Brain microvascular endothelial cell (primary cell): ENCODE data around the gene NRG2.
A peak's percentile ranks its signal among the peaks of the same experiment; 100 is the strongest.

Source experiments
- DNase-seq: peaks from one replicate; pipeline ENCODE4 v3.0.0-alpha.2; 2020
- H3K27ac ChIP-seq: fragments of 250-450 bp; sonication (Bioruptor Pico); 2 replicates; pipeline ENCODE4 v1.5.1; 2020; ENCODE audit warnings: mild to moderate bottlenecking, moderate library complexity
- H3K27me3 ChIP-seq: fragments of 250-450 bp; sonication (Bioruptor Pico); replicated peaks from 2 replicates; pipeline ENCODE4 v1.5.1; 2020; ENCODE audit warnings: mild to moderate bottlenecking
- H3K36me3 ChIP-seq: fragments of 250-450 bp; sonication (Bioruptor Pico); replicated peaks from 2 replicates; pipeline ENCODE4 v1.5.1; 2020; ENCODE audit warnings: mild to moderate bottlenecking
- H3K4me3 ChIP-seq: 2 replicates; pipeline ENCODE4 v1.5.1; 2011; ENCODE audit warnings: low read depth, mild to moderate bottlenecking, control low read depth, low read length, moderate library complexity
- in situ Hi-C: cut with HindIII; loops from 2 replicates; pipeline ENCODE4 v1.10.0; 2017; ENCODE audit warnings: low sequenced_read_pairs, low pct_ligation_motif_present
- TF ChIP-seq, protein P1 (sequence below): IDR thresholded peaks from 2 replicates; pipeline ENCODE4 v1.5.1; 2011; ENCODE audit warnings: low read depth, mild to moderate bottlenecking, moderate library complexity, low read length, control low read depth, inconsistent platforms; ENCODE audit errors: missing control alignments

Gene NRG2

DNA sequence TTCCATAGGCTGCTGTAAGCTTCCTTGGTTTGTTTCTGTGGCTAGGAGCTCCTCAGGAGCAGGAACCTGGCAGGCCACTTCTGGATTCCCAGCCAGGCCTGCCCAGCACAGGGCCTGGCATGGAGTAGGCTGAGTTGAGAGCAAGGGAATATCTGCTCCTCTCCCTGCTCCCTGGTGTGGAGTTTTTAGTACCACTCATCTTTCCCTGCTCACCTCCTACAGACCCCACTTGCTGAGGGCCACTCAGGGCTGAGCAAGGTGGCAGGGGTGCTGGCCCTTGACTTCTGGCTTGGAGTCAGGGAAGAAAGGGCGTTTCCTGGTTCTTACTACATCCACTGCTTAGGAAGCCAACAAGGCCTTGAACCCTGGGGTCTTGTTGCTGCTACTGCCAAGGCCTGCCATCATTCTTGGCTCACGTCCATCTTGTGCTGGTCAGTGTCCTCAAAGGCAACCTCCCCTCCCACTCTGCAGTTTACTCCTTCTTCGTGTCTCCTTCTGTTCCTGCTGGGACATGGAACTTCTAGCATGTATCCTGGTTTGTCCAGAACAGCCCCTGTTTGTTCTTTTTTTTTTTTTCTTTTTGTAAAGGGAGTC lies 192.6 kb downstream of the NRG2 start:
- no peak for DNase-seq
- H3K27ac ChIP-seq = no peak overlapping the region
- no peak overlapping the region for H3K4me3 ChIP-seq
- H3K36me3 ChIP-seq = no peaks in the 10 kb centered on the region
- TF ChIP-seq, protein P1, sequence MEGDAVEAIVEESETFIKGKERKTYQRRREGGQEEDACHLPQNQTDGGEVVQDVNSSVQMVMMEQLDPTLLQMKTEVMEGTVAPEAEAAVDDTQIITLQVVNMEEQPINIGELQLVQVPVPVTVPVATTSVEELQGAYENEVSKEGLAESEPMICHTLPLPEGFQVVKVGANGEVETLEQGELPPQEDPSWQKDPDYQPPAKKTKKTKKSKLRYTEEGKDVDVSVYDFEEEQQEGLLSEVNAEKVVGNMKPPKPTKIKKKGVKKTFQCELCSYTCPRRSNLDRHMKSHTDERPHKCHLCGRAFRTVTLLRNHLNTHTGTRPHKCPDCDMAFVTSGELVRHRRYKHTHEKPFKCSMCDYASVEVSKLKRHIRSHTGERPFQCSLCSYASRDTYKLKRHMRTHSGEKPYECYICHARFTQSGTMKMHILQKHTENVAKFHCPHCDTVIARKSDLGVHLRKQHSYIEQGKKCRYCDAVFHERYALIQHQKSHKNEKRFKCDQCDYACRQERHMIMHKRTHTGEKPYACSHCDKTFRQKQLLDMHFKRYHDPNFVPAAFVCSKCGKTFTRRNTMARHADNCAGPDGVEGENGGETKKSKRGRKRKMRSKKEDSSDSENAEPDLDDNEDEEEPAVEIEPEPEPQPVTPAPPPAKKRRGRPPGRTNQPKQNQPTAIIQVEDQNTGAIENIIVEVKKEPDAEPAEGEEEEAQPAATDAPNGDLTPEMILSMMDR = no peak
- in situ Hi-C loops = no loop called here
- peaks cover 3% of the 10 kb centered on the region for H3K27me3 ChIP-seq

DNA sequence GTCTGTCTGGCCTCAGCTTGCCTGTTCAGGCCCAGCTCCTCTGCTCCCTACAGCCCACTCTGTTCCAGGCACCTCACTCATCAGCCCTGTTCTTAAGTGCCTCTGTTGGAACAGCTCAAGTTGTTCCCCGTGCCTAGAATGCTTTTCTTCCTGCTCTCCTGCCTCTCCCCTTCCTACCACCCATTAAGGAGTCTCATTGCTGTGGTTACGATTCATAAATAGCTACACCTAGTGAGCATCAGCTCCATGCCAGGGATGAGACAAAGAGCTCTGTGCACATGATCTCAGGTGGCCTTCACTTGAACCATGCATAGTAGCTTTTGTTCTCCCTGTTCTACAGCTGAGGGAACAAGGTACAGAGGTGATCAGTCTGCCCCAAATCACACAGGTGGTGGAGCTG lies 193.2 kb downstream of the NRG2 start:
- Histone ChIP-seq H3K27ac (no peak overlapping the region), H3K4me3 (no peak overlapping the region), H3K27me3 (peaks cover 3% of the 10 kb centered on the region), H3K36me3 (no peaks in the 10 kb centered on the region)
- no peak for DNase-seq
- in situ Hi-C loops = no loop called here
- TF ChIP-seq, protein P1 = no peak

DNA sequence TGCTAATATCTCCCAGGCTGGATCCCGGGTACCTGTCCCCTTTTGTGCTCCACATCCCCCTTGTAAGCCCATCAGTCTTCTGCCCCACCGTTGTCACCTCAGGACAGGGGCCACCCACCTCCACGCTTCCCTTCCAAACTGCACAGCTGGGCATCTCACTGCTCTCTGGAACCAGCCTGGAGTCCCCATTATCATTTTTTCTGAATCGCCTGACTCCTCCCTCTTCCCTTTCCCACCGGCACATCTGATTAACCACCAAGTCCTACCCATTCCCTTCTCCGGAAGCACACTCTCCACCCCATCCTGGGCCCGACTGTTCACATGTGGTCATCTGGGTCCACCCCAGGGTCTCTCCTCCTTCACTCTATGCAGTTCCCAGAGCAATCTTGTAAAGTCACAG lies 193.6 kb downstream of the NRG2 start:
- TF ChIP-seq, protein P1 = no peak
- no peak overlapping the region for H3K27ac ChIP-seq
- in situ Hi-C loops = no loop called here
- H3K36me3 ChIP-seq = no peaks in the 10 kb centered on the region
- peaks cover 3% of the 10 kb centered on the region for H3K27me3 ChIP-seq
- H3K4me3 ChIP-seq = no peak overlapping the region
- DNase-seq = no peak

DNA sequence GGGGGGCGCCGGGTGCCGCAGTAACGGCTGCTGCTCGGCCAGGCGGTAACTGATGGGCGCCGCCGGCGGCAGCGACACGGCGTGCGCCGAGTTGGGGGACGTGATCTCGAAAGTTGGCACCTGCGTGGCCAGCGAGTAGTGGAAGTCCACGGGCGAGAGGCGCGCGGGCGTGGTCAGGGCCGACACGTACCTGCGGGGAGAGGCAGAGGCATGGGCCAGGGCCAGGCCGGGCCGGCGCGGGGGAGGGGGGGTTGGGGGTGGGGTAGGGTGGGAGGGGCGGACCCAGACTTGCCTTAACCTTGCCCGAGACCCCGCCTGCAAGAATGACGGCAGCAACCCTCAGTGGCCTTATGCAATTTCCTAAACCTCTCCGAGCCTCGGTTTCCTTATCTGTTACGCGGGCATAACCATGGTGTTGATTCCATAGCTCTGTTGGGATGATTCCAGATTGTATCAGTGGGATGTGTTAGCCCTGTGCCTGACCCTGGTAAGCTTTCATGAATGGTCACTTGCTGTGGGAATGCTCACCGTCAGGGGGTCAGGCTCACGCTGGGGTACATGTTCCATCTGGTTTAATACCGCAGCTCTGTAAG lies 194.5 kb downstream of the NRG2 start:
- H3K27ac ChIP-seq = no peak overlapping the region
- DNase-seq = no peak
- no peaks in the 10 kb centered on the region for H3K36me3 ChIP-seq
- in situ Hi-C loops = no loop called here
- H3K4me3 ChIP-seq = peak overlapping the region; percentile 42
- TF ChIP-seq, protein P1 = no peak
- H3K27me3 ChIP-seq = peaks cover 3% of the 10 kb centered on the region

DNA sequence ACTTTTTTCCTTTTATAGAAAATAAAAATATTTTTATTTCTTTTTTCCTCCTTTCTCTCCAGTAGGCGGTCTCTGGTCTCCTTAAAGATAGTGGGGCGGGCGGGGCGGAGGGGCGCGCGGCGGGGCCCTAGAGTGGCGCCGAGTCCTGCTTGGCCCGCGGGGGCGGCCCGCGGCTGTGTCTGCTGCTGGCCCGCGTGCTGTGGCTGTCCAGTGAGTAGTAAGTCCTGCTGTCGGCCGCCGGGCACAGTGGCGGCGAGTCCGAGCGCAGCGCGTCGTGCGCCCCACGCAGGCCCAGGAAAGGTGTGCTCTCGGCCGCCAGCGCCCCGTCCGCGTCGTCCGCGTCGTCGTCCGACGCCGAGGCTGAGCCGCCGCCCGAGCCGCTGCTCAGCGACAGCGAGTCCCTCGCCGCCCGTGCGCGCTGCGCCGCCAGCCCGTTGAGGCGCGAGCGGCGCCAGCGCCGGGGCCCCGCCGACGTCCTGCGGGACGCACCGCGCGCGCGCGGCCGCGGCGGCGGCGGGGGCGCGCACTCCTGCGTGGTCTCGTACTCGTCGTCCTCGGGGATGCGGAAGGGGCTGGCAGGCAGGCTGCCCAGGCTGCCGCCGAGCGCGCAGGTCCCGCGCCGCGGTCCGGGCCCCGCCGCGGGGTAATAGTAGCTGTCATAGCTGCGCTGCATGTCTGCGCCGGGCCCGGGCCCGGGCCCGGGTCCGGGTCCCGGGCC lies 195.2 kb downstream of the NRG2 start:
- Histone ChIP-seq H3K4me3 (peak overlapping the region; percentile 42), H3K27me3 (peaks cover 3% of the 10 kb centered on the region), H3K27ac (no peak overlapping the region), H3K36me3 (no peaks in the 10 kb centered on the region)
- peak; percentile 25 for DNase-seq
- in situ Hi-C loops = no loop called here
- TF ChIP-seq, protein P1 = no peak
